OCI-LY7 (cell line): ENCODE results near the gene LIMS1. TPM values are rescaled to one million over a fixed set of nuclear protein-coding genes. Genes with fewer than 3 reads are reported as not detected.
"Not testable (repeated sequence)": the region's sequence is repeated elsewhere in the genome, so short reads cannot be mapped to it uniquely, and the experiment has no call there.

ENCODE experiments used
- BruUV-seq: library from RNA; stranded (reverse); fragments of 400-500 nt; replicated peaks from 2 replicates; lab custom pipeline; 2021; lab: Mats Ljungman, UMichigan
- CTCF ChIA-PET: fragments of 300-600 bp; sonication (Branson Sonifier 250); formaldehyde crosslinking; loops from one replicate; lab custom pipeline; 2022; ENCODE audit warnings: antibody characterized with exemption; ENCODE audit not compliant: unreplicated experiment; lab: Charles Lee
- POLR2A ChIA-PET: fragments of 300-600 bp; sonication (Branson Sonifier 250); formaldehyde crosslinking; loops from one replicate; lab custom pipeline; 2022; ENCODE audit warnings: antibody characterized with exemption; lab: Charles Lee
- DNase-seq: peaks from one replicate; pipeline ENCODE4 v3.0.0-alpha.2; 2015; ENCODE audit warnings: low spot score
- H2AFZ ChIP-seq: fragments of 200-600 bp; sonication (generic), shearing (Covaris generic); 2 replicates; pipeline ENCODE4 v1.6.1; 2014; ENCODE audit warnings: mild to moderate bottlenecking, antibody characterized with exemption, low read length, moderate library complexity
- H3K27ac ChIP-seq: fragments of 200-600 bp; sonication (generic); 2 replicates; pipeline ENCODE4 v1.5.1; 2014; ENCODE audit warnings: mixed run types, low read depth, mild to moderate bottlenecking, moderate library complexity, low read length, inconsistent platforms; ENCODE audit not compliant: poor library complexity, severe bottlenecking
- H3K36me3 ChIP-seq: fragments of 200-600 bp; sonication (generic); 2 replicates; pipeline ENCODE4 v1.6.1; 2014; ENCODE audit warnings: mild to moderate bottlenecking, antibody characterized with exemption, low read length, moderate library complexity, mixed read lengths; ENCODE audit not compliant: insufficient read depth
- H3K4me1 ChIP-seq: fragments of 200-600 bp; sonication (generic); 2 replicates; pipeline ENCODE4 v1.5.1; 2014; ENCODE audit warnings: mild to moderate bottlenecking, low read length; ENCODE audit not compliant: insufficient read depth, poor library complexity, severe bottlenecking
- H3K4me2 ChIP-seq: fragments of 200-600 bp; sonication (generic); 2 replicates; pipeline ENCODE4 v1.6.1; 2014; ENCODE audit warnings: mild to moderate bottlenecking, low read length
- H3K4me3 ChIP-seq: fragments of 200-600 bp; sonication (generic); 2 replicates; pipeline ENCODE4 v1.5.1; 2014; ENCODE audit warnings: mild to moderate bottlenecking, low read depth, low read length; ENCODE audit not compliant: poor library complexity, severe bottlenecking
- H3K79me2 ChIP-seq: fragments of 200-600 bp; sonication (generic); 2 replicates; pipeline ENCODE4 v1.6.1; 2016; ENCODE audit warnings: low read depth, mild to moderate bottlenecking, low read length, moderate library complexity, mixed read lengths; ENCODE audit not compliant: insufficient read depth
- H3K9me2 ChIP-seq: fragments of 200-600 bp; sonication (generic); 2 replicates; pipeline ENCODE4 v1.6.1; 2016; ENCODE audit warnings: mild to moderate bottlenecking, low read length, mixed read lengths; ENCODE audit not compliant: insufficient read depth
- H3K9me3 ChIP-seq: fragments of 200-600 bp; sonication (generic); 2 replicates; pipeline ENCODE4 v1.6.1; 2014; ENCODE audit warnings: mild to moderate bottlenecking, mixed run types, low read length, mixed read lengths
- H4K20me1 ChIP-seq: fragments of 200-600 bp; sonication (generic); 2 replicates; pipeline ENCODE4 v1.6.1; 2014; ENCODE audit warnings: mild to moderate bottlenecking, antibody characterized with exemption, low read length, moderate library complexity, mixed read lengths; ENCODE audit not compliant: insufficient read depth
- CTCF ChIP-seq: fragments of 200-600 bp; sonication (generic); conservative IDR thresholded peaks from 2 replicates; pipeline ENCODE4 v1.5.1; 2014; ENCODE audit warnings: mild to moderate bottlenecking, antibody characterized with exemption, low read length, moderate library complexity, mixed read lengths
- intact Hi-C: fragments of 100-400 bp; cut with micrococcal nuclease; formaldehyde crosslinking; loops from one replicate; pipeline ENCODE4 v1.10.0; 2022; ENCODE audit not compliant: unreplicated experiment
- total RNA-seq, 2 experiments: library from RNA; depleted of rRNA in 1 of 2; stranded (reverse); fragments of >200 nt in 1 of 2; shearing (Covaris generic) in 1 of 2; gene quantifications; 2 replicates each; pipeline ENCODE4 v1.2.3, GENCODE V29; 2014 to 2022

The LIMS1 gene
- total RNA-seq, 2 experiments from 2014 or later = 53.3 to 74.7 TPM

GRCh38 chr2:108680805-108681204, 146.5 kb downstream of the LIMS1 start:
- H3K9me3 ChIP-seq, BruUV-seq, H3K4me3 ChIP-seq, H3K4me1 ChIP-seq, CTCF ChIA-PET, H3K9me2 ChIP-seq, H3K79me2 ChIP-seq, H4K20me1 ChIP-seq, DNase-seq, intact Hi-C loops, H3K4me2 ChIP-seq, H2AFZ ChIP-seq, H3K27ac ChIP-seq: not testable (repeated sequence)
- peaks cover 27% of the 10 kb centered on the region for H3K36me3 ChIP-seq
- POLR2A ChIA-PET = interaction anchor here (0.7 kb wide), 1 partner anchor 458 kb away, joined by 5 read pairs; no protein-coding TSS in a partner anchor

GRCh38 chr2:108688818-108689756, 154.8 kb downstream of the LIMS1 start:
- H3K4me1 ChIP-seq, POLR2A ChIA-PET, H3K79me2 ChIP-seq, H3K4me2 ChIP-seq, H3K9me3 ChIP-seq, BruUV-seq, intact Hi-C loops, H3K9me2 ChIP-seq, H2AFZ ChIP-seq, CTCF ChIA-PET, H3K27ac ChIP-seq, DNase-seq, H4K20me1 ChIP-seq, H3K4me3 ChIP-seq: not testable (repeated sequence)
- peaks cover 16% of the 10 kb centered on the region for H3K36me3 ChIP-seq

- H2AFZ ChIP-seq, intact Hi-C loops, H3K27ac ChIP-seq, H3K36me3 ChIP-seq, H3K4me2 ChIP-seq, POLR2A ChIA-PET, H3K4me3 ChIP-seq, H3K9me2 ChIP-seq, CTCF ChIA-PET, BruUV-seq, H4K20me1 ChIP-seq, H3K79me2 ChIP-seq, H3K4me1 ChIP-seq, H3K9me3 ChIP-seq: not testable (repeated sequence)
- TF ChIP-seq CTCF = 0 out of 2 replicates have a peak, but pooled peaks have one; percentile 10
- peak; percentile 6 for DNase-seq
Measured at GRCh38 chr2:108690001-108690400, 155.7 kb downstream of the LIMS1 start.
